NCI-H1048 (cell line): ENCODE data around the gene HERPUD1.
"Not testable (repeated sequence)": the region's sequence is repeated elsewhere in the genome, so short reads cannot be mapped to it uniquely, and the experiment has no call there.

ENCODE experiments used
- DNase-seq: peaks from one replicate; lab custom pipeline; 2025; lab: John Stamatoyannopoulos, UW

The HERPUD1 gene

GRCh38 chr16:56934599-56935145 lies 2.7 kb downstream of the HERPUD1 start:
- not testable (repeated sequence) for DNase-seq

- DNase-seq, result no peak
Observed at GRCh38 chr16:56935201-56935600, 3.3 kb downstream of the HERPUD1 start.

GRCh38 chr16:56936491-56936890 lies 4.5 kb downstream of the HERPUD1 start:
- no peak for DNase-seq

GRCh38 chr16:56936950-56937349 lies 5.0 kb downstream of the HERPUD1 start:
- no peak for DNase-seq

GRCh38 chr16:56938664-56939513 lies 6.9 kb downstream of the HERPUD1 start:
- no peak for DNase-seq

GRCh38 chr16:56939801-56940200 lies 7.9 kb downstream of the HERPUD1 start:
- no peak for DNase-seq

- DNase-seq, result no peak
Observed at GRCh38 chr16:56941092-56941491, 9.2 kb downstream of the HERPUD1 start.

- DNase-seq, result no peak
Observed at GRCh38 chr16:56941856-56942331, 10.0 kb downstream of the HERPUD1 start.

GRCh38 chr16:56943761-56944375 lies 11.9 kb downstream of the HERPUD1 start:
- DNase-seq, result no peak

GRCh38 chr16:56944954-56945839 lies 13.3 kb downstream of the HERPUD1 start:
- DNase-seq, result no peak

GRCh38 chr16:56945847-56946527 lies 14.0 kb downstream of the HERPUD1 start:
- DNase-seq, result no peak

GRCh38 chr16:56946767-56947603 lies 15.0 kb downstream of the HERPUD1 start:
- no peak for DNase-seq

GRCh38 chr16:56947604-56947995 lies 15.7 kb downstream of the HERPUD1 start:
- DNase-seq, result no peak

- DNase-seq, result no peak
Observed at GRCh38 chr16:56948234-56948633, 16.3 kb downstream of the HERPUD1 start.

- no peak for DNase-seq
Observed at GRCh38 chr16:56950051-56950450, 18.1 kb downstream of the HERPUD1 start.

GRCh38 chr16:56950455-56950854 lies 18.5 kb downstream of the HERPUD1 start:
- no peak for DNase-seq

GRCh38 chr16:56950881-56951771 lies 19.2 kb downstream of the HERPUD1 start:
- DNase-seq, result no peak

GRCh38 chr16:56953006-56953405 lies 21.1 kb downstream of the HERPUD1 start:
- no peak for DNase-seq

GRCh38 chr16:56956076-56956475 lies 24.1 kb downstream of the HERPUD1 start:
- DNase-seq, result no peak

GRCh38 chr16:56956756-56957155 lies 24.8 kb downstream of the HERPUD1 start:
- DNase-seq, result no peak
